ENCODE results near the gene INHBB. TPM values are rescaled to one million over a fixed set of nuclear protein-coding genes. Genes with fewer than 3 reads are reported as not detected.

INHBB gene
- total and polyA plus RNA-seq, 9 of the 15 experiments (the other 6 are each of a cell fraction or from before 2014, with no cell fraction given): not detected

- 4% methylated on average over 19 of the region's 19 CpGs for WGBS (ENCODE audit: insufficient coverage, low coverage, missing lambda C conversion rate)
- H3K27me3 ChIP-seq (ENCODE audit: control insufficient read depth in 2 of 2, insufficient read depth in 2 of 2, low read length in 2 of 2): peaks cover 44 to 79% of the 10 kb centered on the region in 2 experiments
- ChIA-PET POLR2A (interaction anchor here (1.0 to 1.2 kb wide), 2 partner anchors 11 to 130 kb away, joined by 3 to 4 read pairs; no protein-coding TSS in a partner anchor), CTCF (ENCODE audit: low intra/inter-chr PET ratio) (no interaction called here)
- no peak overlapping the region for H3K27ac ChIP-seq (ENCODE audit: extremely low read depth, low read depth, low read length)
- FAIRE-seq (no peak), DNase-seq (ENCODE audit: extremely low read depth in 1 of 4, low spot score in 3 of 4) (no peak), ATAC-seq (no peak)
- no peak overlapping the region for H3K9ac ChIP-seq (ENCODE audit: insufficient read depth in 1 of 2, low read depth in 2 of 2, low read length in 2 of 2)
- in situ Hi-C loops (cut with MboI): loop anchor here (10.0 kb wide), 1 partner anchor 200 kb away; no protein-coding TSS in a partner anchor
- H3K4me1 ChIP-seq (replicated peaks in 1 of 2; ENCODE audit: control insufficient read depth in 2 of 2, insufficient read depth in 2 of 2, low read length in 2 of 2): peaks cover 0 to 6% of the 10 kb centered on the region in 2 experiments; a peak in 2 of 5 replicates
- H3K36me3 ChIP-seq (ENCODE audit: control insufficient read depth, insufficient read depth, low read length): no peaks in the 10 kb centered on the region
- BruUV-seq (replicated peaks): no TSS peak
- peaks cover 11% of the 10 kb centered on the region for H4K20me1 ChIP-seq (replicated peaks; ENCODE audit: control insufficient read depth, insufficient read depth, low read length)
- TF ChIP-seq, protein P1, sequence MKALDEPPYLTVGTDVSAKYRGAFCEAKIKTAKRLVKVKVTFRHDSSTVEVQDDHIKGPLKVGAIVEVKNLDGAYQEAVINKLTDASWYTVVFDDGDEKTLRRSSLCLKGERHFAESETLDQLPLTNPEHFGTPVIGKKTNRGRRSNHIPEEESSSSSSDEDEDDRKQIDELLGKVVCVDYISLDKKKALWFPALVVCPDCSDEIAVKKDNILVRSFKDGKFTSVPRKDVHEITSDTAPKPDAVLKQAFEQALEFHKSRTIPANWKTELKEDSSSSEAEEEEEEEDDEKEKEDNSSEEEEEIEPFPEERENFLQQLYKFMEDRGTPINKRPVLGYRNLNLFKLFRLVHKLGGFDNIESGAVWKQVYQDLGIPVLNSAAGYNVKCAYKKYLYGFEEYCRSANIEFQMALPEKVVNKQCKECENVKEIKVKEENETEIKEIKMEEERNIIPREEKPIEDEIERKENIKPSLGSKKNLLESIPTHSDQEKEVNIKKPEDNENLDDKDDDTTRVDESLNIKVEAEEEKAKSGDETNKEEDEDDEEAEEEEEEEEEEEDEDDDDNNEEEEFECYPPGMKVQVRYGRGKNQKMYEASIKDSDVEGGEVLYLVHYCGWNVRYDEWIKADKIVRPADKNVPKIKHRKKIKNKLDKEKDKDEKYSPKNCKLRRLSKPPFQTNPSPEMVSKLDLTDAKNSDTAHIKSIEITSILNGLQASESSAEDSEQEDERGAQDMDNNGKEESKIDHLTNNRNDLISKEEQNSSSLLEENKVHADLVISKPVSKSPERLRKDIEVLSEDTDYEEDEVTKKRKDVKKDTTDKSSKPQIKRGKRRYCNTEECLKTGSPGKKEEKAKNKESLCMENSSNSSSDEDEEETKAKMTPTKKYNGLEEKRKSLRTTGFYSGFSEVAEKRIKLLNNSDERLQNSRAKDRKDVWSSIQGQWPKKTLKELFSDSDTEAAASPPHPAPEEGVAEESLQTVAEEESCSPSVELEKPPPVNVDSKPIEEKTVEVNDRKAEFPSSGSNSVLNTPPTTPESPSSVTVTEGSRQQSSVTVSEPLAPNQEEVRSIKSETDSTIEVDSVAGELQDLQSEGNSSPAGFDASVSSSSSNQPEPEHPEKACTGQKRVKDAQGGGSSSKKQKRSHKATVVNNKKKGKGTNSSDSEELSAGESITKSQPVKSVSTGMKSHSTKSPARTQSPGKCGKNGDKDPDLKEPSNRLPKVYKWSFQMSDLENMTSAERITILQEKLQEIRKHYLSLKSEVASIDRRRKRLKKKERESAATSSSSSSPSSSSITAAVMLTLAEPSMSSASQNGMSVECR (CRISPR knock-in tag; IDR thresholded peaks at IDR 0.05): no peak
- no peak for TF ChIP-seq ZNF184 (CRISPR knock-in tag; IDR thresholded peaks at IDR 0.05)
- TF ChIP-seq FOXO4 (CRISPR knock-in tag; IDR thresholded peaks at IDR 0.05): no peak
- no peak for TF ChIP-seq SRSF7 (optimal IDR thresholded peaks at IDR 0.05; ENCODE audit: low read depth, low read length)
- TF ChIP-seq NEUROD1 (IDR thresholded peaks at IDR 0.05; ENCODE audit: borderline replicate concordance, low read depth, low read length, partially characterized antibody): no peak
- H3K4me2 ChIP-seq (ENCODE audit: insufficient read depth, low read length): no peak overlapping the region
- intact Hi-C loops (cut with micrococcal nuclease): loop anchor here (5.0 to 10.0 kb wide), 4 partner anchors 138 to 360 kb away; partner anchors contain the start of gene EPB41L5
- no peak overlapping the region for H2AFZ ChIP-seq (ENCODE audit: low read depth, low read length)
- no peaks in the 10 kb centered on the region for H3K79me2 ChIP-seq (ENCODE audit: control insufficient read depth, insufficient read depth, low read length)
- H3K9me1 ChIP-seq (ENCODE audit: control insufficient read depth, insufficient read depth, low read length): peaks cover 4% of the 10 kb centered on the region
- H3K4me3 ChIP-seq: no peak overlapping the region
- H3K9me3 ChIP-seq (replicated peaks; ENCODE audit: control insufficient read depth, insufficient read depth, low read depth, low read length): no peaks in the 10 kb centered on the region
These were observed 31.1 kb upstream of the INHBB start for GRCh38 chr2:120314690-120315366.

All from K562 (cell line).